ENCODE results near the gene OR52E6. TPM values are rescaled to one million over a fixed set of nuclear protein-coding genes. Genes with fewer than 3 reads are reported as not detected.

OR52E6 gene
- total RNA-seq, 1 experiment from 2014 or later, result not detected

DNA sequence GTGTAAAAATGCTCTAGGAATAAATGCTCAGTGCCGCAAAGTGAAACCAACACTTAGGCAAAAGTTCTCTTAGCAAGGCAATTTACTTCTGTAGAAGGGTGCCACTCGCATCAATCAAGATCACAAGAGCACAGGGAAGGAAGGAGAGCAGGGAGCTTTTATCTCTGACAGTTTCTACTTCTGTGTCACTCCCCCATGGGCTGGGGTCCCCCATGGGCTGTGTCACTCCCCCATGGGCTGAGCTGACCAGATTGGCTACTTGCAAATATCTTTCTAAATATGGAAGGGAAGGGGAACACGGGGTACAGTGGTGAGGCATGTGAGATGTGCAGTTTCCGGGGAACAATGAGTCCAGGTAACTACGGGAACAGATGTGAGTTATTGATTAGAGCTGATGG lies 32.6 kb downstream of the OR52E6 start:
- in situ Hi-C loops (cut with HindIII; ENCODE audit: low pct_unique_long_range_greater_than_20kb, low sequenced_read_pairs), result no loop called here
- no peak for DNase-seq (ENCODE audit: low read depth)

DNA sequence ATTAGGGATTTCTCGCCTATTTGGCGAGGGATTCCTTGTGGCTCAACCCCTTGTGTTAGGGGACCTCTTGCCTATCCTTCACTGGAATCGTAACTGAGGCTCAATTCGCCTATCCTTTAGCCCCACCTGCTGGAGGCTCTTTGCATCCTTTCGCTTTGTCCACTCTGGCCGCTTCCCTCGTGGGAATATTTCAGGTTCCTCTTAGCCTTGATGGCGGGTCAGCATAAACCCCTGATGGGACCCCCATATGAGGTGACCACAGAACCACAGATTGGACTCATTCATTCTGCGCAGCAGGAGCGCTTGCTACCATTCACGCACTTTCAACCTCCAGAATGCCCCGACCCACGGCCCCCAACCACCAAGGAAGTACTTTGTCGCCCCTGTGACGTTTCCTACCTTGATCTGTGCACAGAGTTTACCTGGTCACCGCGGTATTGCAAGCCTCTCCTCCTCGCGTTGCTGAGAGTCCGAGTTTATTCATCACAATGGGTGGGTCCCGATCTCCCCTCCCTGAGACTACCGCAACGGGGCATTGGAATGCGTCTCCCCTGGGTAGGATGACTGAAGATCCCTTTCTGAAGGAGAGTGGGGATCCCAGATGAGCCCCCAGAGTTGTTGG lies 33.1 kb downstream of the OR52E6 start, which contains the start of gene OR52N2:
Gene OR52N2 (plus strand): TSS at position 425 of the 622 bp plus-strand sequence. CDS start 11,412 bp downstream, outside the sequence.
- peak; percentile 36 for DNase-seq (ENCODE audit: low read depth)
- in situ Hi-C loops (cut with HindIII; ENCODE audit: low pct_unique_long_range_greater_than_20kb, low sequenced_read_pairs), result no loop called here

DNA sequence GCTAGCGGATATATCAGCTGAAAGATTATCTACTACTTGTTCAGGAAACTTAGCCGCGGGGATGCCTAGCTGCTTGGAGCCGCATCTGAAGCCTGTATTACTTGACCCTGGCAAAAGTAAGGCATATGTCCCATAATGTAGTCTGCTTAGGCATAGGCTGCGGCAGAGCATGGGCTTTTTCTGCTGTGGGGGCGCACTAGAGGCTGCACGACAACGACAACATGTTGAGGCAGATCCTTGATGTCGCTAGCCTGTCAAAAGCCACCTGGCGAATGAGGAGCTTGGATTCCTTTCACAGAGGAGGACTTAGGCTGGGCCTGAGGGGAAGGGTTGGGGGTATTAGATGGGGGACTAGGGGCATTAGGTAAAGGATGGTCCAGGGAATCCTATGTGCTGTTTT lies 34.1 kb downstream of the OR52E6 start:
- DNase-seq (ENCODE audit: low read depth), result no peak
- in situ Hi-C loops (cut with HindIII; ENCODE audit: low pct_unique_long_range_greater_than_20kb, low sequenced_read_pairs), result no loop called here

DNA sequence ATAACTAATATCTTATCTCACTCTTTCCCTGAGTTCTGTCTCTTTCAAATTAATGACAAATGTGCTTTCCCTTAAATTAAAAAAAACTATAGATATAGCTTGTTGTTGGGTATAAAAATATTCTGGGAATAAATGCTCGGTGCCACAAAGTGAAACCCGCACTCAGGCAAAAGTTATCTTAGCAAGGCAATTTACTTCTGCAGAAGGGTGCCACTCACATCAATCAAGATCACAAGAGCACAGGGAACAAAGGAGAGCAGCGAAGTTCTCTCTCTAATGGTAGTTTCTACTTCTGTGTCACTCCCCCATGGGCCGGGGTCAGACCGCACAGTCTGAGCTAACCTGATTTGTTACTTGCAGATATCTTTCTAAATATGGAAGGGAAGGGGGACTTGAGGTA lies 37.7 kb downstream of the OR52E6 start:
- in situ Hi-C loops (cut with HindIII; ENCODE audit: low pct_unique_long_range_greater_than_20kb, low sequenced_read_pairs), result no loop called here
- no peak for DNase-seq (ENCODE audit: low read depth)

DNA sequence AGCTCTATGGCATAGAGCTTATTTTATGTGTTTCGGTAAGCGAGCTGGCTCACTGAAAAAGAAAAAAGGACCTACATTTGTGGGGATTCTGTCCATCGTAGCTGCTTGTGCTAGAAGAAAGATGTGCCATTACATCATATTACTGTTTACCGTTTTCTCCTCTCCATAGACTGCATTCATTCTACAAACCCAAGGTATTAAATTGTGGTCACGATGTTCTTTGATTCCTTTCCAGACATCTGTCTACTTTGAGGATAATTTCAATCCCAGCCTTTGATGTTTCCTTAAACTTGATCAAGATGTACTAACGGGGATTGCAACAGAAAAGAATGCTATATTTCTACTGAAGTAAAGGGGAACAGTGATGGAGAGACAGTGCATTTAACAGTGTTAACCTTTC lies 45.2 kb downstream of the OR52E6 start:
- in situ Hi-C loops (cut with HindIII; ENCODE audit: low pct_unique_long_range_greater_than_20kb, low sequenced_read_pairs), result no loop called here
- no peak for DNase-seq (ENCODE audit: low read depth)

DNA sequence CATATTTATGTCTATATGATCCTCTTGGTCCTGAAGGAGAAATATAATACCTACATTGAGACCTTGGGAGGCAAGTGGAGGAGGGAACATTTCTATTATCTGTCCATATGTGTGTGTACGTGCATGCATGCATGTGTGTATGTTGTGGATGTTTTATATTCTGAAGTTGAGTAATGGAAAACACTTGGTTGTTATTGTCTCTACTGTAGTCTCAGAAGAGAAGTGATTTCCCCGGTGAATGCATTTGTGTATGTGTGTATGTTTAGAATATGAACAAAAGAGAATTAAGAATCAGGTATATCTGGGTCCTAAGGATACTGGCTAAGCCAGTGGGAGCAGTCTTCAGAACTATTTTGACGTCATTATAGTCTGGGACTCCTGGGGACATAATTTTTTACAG lies 50.5 kb downstream of the OR52E6 start, which contains the start of gene OR52N1:
Gene OR52N1 (minus strand): TSS at position 101 of the 400 bp plus-strand sequence. CDS start 2,449 bp downstream, outside the sequence.
- in situ Hi-C loops (cut with HindIII; ENCODE audit: low pct_unique_long_range_greater_than_20kb, low sequenced_read_pairs), result no loop called here
- DNase-seq (ENCODE audit: low read depth), result no peak

Other genes starting within 250 kb of the OR52E6 start
- gene TRIM6, start 245.3 kb downstream of the OR52E6 start, total RNA-seq (2014; rRNA removed; shearing (Covaris generic); ENCODE audit: low replicate concordance), result 11.1 and 12.0 TPM in 2 replicates
- gene TRIM34, start 216.9 kb downstream of the OR52E6 start, total RNA-seq (2014; rRNA removed; shearing (Covaris generic); ENCODE audit: low replicate concordance), result 8.1 and 15.3 TPM in 2 replicates
- 7.4 and 9.5 TPM in 2 replicates for gene TRIM5, start 156.8 kb downstream of the OR52E6 start, total RNA-seq (2014; rRNA removed; shearing (Covaris generic); ENCODE audit: low replicate concordance)
- gene TRIM22, start 152.1 kb downstream of the OR52E6 start, total RNA-seq (2014; rRNA removed; shearing (Covaris generic); ENCODE audit: low replicate concordance), result 7.4 TPM in 1 of 2 replicates, not detected in the other
- gene OR56B1, start 105.4 kb downstream of the OR52E6 start, total RNA-seq (2014; rRNA removed; shearing (Covaris generic); ENCODE audit: low replicate concordance), result not detected in 2 replicates
- gene OR52N4, start 87.7 kb downstream of the OR52E6 start, total RNA-seq (2014; rRNA removed; shearing (Covaris generic); ENCODE audit: low replicate concordance), result not detected in 2 replicates
- not detected in 2 replicates for gene OR52N5, start 58.5 kb downstream of the OR52E6 start, total RNA-seq (2014; rRNA removed; shearing (Covaris generic); ENCODE audit: low replicate concordance)
- gene OR52N1, start 50.6 kb downstream of the OR52E6 start, total RNA-seq (2014; rRNA removed; shearing (Covaris generic); ENCODE audit: low replicate concordance), result not detected in 2 replicates
- not detected in 2 replicates for gene OR52N2, start 33.0 kb downstream of the OR52E6 start, total RNA-seq (2014; rRNA removed; shearing (Covaris generic); ENCODE audit: low replicate concordance)
- gene OR52E8, start 15.8 kb upstream of the OR52E6 start, total RNA-seq (2014; rRNA removed; shearing (Covaris generic); ENCODE audit: low replicate concordance), result not detected in 2 replicates
- not detected in 2 replicates for gene OR52E4, start 38.7 kb upstream of the OR52E6 start, total RNA-seq (2014; rRNA removed; shearing (Covaris generic); ENCODE audit: low replicate concordance)
- not detected in 2 replicates for gene OR52E5, start 51.3 kb upstream of the OR52E6 start, total RNA-seq (2014; rRNA removed; shearing (Covaris generic); ENCODE audit: low replicate concordance)
- not detected in 2 replicates for gene OR56A3, start 100.4 kb upstream of the OR52E6 start, total RNA-seq (2014; rRNA removed; shearing (Covaris generic); ENCODE audit: low replicate concordance)
- gene OR56A5, start 126.6 kb upstream of the OR52E6 start, total RNA-seq (2014; rRNA removed; shearing (Covaris generic); ENCODE audit: low replicate concordance), result not detected in 2 replicates
- gene OR52L1, start 145.1 kb upstream of the OR52E6 start, total RNA-seq (2014; rRNA removed; shearing (Covaris generic); ENCODE audit: low replicate concordance), result not detected in 2 replicates
- not detected in 2 replicates for gene OR56A4, start 165.0 kb upstream of the OR52E6 start, total RNA-seq (2014; rRNA removed; shearing (Covaris generic); ENCODE audit: low replicate concordance)
- gene OR56A1, start 188.9 kb upstream of the OR52E6 start, total RNA-seq (2014; rRNA removed; shearing (Covaris generic); ENCODE audit: low replicate concordance), result not detected in 2 replicates